ENCODE results near the gene MRPL27.
"Not testable (repeated sequence)": the region's sequence is repeated elsewhere in the genome, so short reads cannot be mapped to it uniquely, and the experiment has no call there.

The MRPL27 gene

GRCh38 chr17:50345432-50346312, 27.3 kb downstream of the MRPL27 start, which contains the start of gene XYLT2:
TSS of gene XYLT2 (plus strand) at chr17:50346126. CDS start at chr17:50346141, 15 bp downstream.
- DNase-seq (ENCODE audit: low spot score) = peak; percentile 99

- peak; percentile 20 for DNase-seq (ENCODE audit: low spot score)
Measured at GRCh38 chr17:50344731-50345365, 28.1 kb downstream of the MRPL27 start.

- no peak for DNase-seq (ENCODE audit: low spot score)
Measured at GRCh38 chr17:50339381-50339780, 33.6 kb downstream of the MRPL27 start.

GRCh38 chr17:50338645-50339044, 34.3 kb downstream of the MRPL27 start:
- no peak for DNase-seq (ENCODE audit: low spot score)

- DNase-seq (ENCODE audit: low spot score) = no peak
Measured at GRCh38 chr17:50337956-50338355, 35.0 kb downstream of the MRPL27 start.

- not testable (repeated sequence) for DNase-seq (ENCODE audit: low spot score)
Measured at GRCh38 chr17:50333291-50334057, 39.5 kb downstream of the MRPL27 start.

- DNase-seq (ENCODE audit: low spot score) = no peak
Measured at GRCh38 chr17:50332196-50332595, 40.8 kb downstream of the MRPL27 start.

GRCh38 chr17:50331085-50331791, 41.7 kb downstream of the MRPL27 start:
- peak; percentile 75 for DNase-seq (ENCODE audit: low spot score)

- no peak for DNase-seq (ENCODE audit: low spot score)
Measured at GRCh38 chr17:50330151-50330775, 42.7 kb downstream of the MRPL27 start.

GRCh38 chr17:50329716-50330115, 43.3 kb downstream of the MRPL27 start:
- no peak for DNase-seq (ENCODE audit: low spot score)

GRCh38 chr17:50328363-50329325, 44.3 kb downstream of the MRPL27 start:
- no peak for DNase-seq (ENCODE audit: low spot score)

- DNase-seq (ENCODE audit: low spot score) = no peak
Measured at GRCh38 chr17:50326831-50327364, 46.1 kb downstream of the MRPL27 start.

- no peak for DNase-seq (ENCODE audit: low spot score)
Measured at GRCh38 chr17:50325906-50326305, 47.1 kb downstream of the MRPL27 start.

GRCh38 chr17:50323060-50323459, 49.9 kb downstream of the MRPL27 start:
- DNase-seq (ENCODE audit: low spot score) = no peak

- DNase-seq (ENCODE audit: low spot score) = no peak
Measured at GRCh38 chr17:50322271-50322670, 50.7 kb downstream of the MRPL27 start.

GRCh38 chr17:50319306-50320004, 53.5 kb downstream of the MRPL27 start:
- DNase-seq (ENCODE audit: low spot score) = no peak

GRCh38 chr17:50318501-50319285, 54.3 kb downstream of the MRPL27 start:
- no peak for DNase-seq (ENCODE audit: low spot score)

Data from AG20443 (cell line).